Colonic mucosa (tissue), 4 donors: ENCODE results near the gene PSTPIP1. TPM values are rescaled to one million over a fixed set of nuclear protein-coding genes. Genes with fewer than 3 reads are reported as not detected.

Source experiments
- DNase-seq: peaks from one replicate; pipeline ENCODE4 v3.0.0-alpha.2; 2020
- H3K27ac ChIP-seq: fragments of 200-600 bp; one replicate; pipeline ENCODE4 v1.8.0; 2021
- H3K27me3 ChIP-seq: fragments of 200-600 bp; one replicate; pipeline ENCODE4 v1.8.0; 2021
- H3K36me3 ChIP-seq: fragments of 200-600 bp; one replicate; pipeline ENCODE4 v1.8.0; 2021
- H3K4me1 ChIP-seq: fragments of 200-600 bp; one replicate; pipeline ENCODE4 v1.8.0; 2021; ENCODE audit warnings: mild to moderate bottlenecking
- H3K4me3 ChIP-seq: fragments of 200-600 bp; one replicate; pipeline ENCODE4 v1.8.0; 2021
- H3K9ac ChIP-seq, 2 donors: one replicate each; pipeline ENCODE4 v1.7.0; 2013; ENCODE audit warnings: control low read depth in 2 of 2, low read depth in 2 of 2, low read length in 2 of 2
- H3K9me3 ChIP-seq: fragments of 200-600 bp; one replicate; pipeline ENCODE4 v1.8.0; 2021
- CTCF ChIP-seq: fragments of 200-600 bp; IDR thresholded peaks from one replicate; pipeline ENCODE4 v1.8.0; 2022; ENCODE audit warnings: antibody characterized with exemption, mild to moderate bottlenecking
- intact Hi-C: fragments of 100-400 bp; cut with DNase I; formaldehyde crosslinking; loops from one replicate; pipeline ENCODE4 v1.14.1; 2022
- total RNA-seq, 2 donors: library from RNA; stranded (reverse); fragmentation: NEBNext Ultra II Directional in 1 of 2; extraction: Animal tissue kit (Norgen Biotek cat#: 25700) in 1 of 2; gene quantifications; one replicate each; pipeline ENCODE4 v1.2.1, GENCODE V29; 2021
- donor health status: healthy.
- donor health status: DM: no; HTN: no; CAD: no.
- donor health status: DM: no; HTN: no; CAD: no.

PSTPIP1 gene
- total RNA-seq, 2 donors from 2014 or later: 3.7 to 4.2 TPM

GRCh38 chr15:77032647-77033416 lies 37.9 kb downstream of the PSTPIP1 start:
- peaks cover 5% of the 10 kb centered on the region for H3K4me1 ChIP-seq
- no peak overlapping the region for H3K4me3 ChIP-seq
- intact Hi-C loops: no loop called here
- no peak for TF ChIP-seq CTCF
- H3K27ac ChIP-seq: no peak overlapping the region
- peaks cover 6% of the 10 kb centered on the region for H3K36me3 ChIP-seq
- peak; percentile 17 for DNase-seq
- no peaks in the 10 kb centered on the region for H3K9me3 ChIP-seq
- no peak overlapping the region for H3K9ac ChIP-seq
- no peaks in the 10 kb centered on the region for H3K27me3 ChIP-seq

GRCh38 chr15:77033417-77033728 lies 38.4 kb downstream of the PSTPIP1 start:
- DNase-seq: peak; percentile 16
- no peak overlapping the region for H3K27ac ChIP-seq
- peaks cover 6% of the 10 kb centered on the region for H3K36me3 ChIP-seq
- H3K4me1 ChIP-seq: peaks cover 4% of the 10 kb centered on the region
- TF ChIP-seq CTCF: no peak
- no peak overlapping the region for H3K9ac ChIP-seq
- intact Hi-C loops: no loop called here
- H3K9me3 ChIP-seq: no peaks in the 10 kb centered on the region
- H3K4me3 ChIP-seq: no peak overlapping the region
- no peaks in the 10 kb centered on the region for H3K27me3 ChIP-seq

GRCh38 chr15:77033729-77034671 lies 39.1 kb downstream of the PSTPIP1 start:
- Histone ChIP-seq H3K36me3 (peaks cover 6% of the 10 kb centered on the region), H3K4me1 (no peaks in the 10 kb centered on the region), H3K9me3 (no peaks in the 10 kb centered on the region), H3K9ac (no peak overlapping the region), H3K27ac (no peak overlapping the region), H3K27me3 (no peaks in the 10 kb centered on the region), H3K4me3 (no peak overlapping the region)
- intact Hi-C loops: no loop called here
- TF ChIP-seq CTCF: no peak
- DNase-seq: peak; percentile 16

- intact Hi-C loops: no loop called here
- Histone ChIP-seq H3K4me1 (no peaks in the 10 kb centered on the region), H3K9ac (no peak overlapping the region), H3K27me3 (no peaks in the 10 kb centered on the region), H3K9me3 (no peaks in the 10 kb centered on the region), H3K36me3 (peaks cover 6% of the 10 kb centered on the region), H3K4me3 (no peak overlapping the region), H3K27ac (no peak overlapping the region)
- peak; percentile 50 for DNase-seq
- peak; percentile 61 for TF ChIP-seq CTCF
These were observed 40.0 kb downstream of the PSTPIP1 start for GRCh38 chr15:77034695-77035489.

GRCh38 chr15:77035584-77035983 lies 40.7 kb downstream of the PSTPIP1 start:
- Histone ChIP-seq H3K36me3 (peaks cover 6% of the 10 kb centered on the region), H3K27ac (no peak overlapping the region), H3K9me3 (no peaks in the 10 kb centered on the region), H3K27me3 (no peaks in the 10 kb centered on the region), H3K4me1 (no peaks in the 10 kb centered on the region), H3K9ac (no peak overlapping the region), H3K4me3 (no peak overlapping the region)
- DNase-seq: peak; percentile 18
- intact Hi-C loops: no loop called here
- TF ChIP-seq CTCF: no peak
